ENCODE data around the gene AGTR1.

AGTR1 gene

DNA sequence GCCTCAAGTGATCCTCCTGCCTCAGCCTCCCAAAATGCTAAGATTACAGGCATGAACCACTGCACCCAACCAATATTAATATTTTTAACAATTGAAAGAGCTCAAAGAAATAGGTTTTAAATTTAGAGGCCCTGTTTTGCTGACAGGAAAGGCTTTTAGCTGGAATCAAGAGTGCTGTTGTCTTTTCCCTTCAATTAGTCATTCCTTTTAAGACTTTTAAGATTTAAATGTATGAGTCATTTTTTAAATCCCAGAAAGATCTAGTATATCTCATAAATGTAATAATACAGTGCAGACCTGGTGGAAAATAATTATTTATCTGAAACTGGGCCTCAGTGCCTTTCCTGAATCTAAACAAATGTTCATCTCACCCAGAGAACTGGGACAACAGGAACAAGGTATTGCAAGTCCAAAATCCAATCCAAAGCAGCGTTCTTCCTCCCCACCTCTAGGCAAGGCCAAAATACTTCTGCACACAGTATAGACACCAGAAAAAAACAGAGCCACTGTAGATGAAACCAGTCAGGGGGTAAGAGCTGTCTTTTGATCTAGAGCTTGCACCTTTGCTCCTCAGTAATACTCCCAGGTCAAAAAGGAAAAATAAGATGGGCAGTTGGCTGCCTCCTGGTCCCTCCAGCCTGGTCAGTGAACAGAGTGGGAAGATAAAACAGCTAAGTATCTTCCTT, 14.4 kb downstream of the AGTR1 start:
- no peak overlapping the region for H3K27ac ChIP-seq
- TF ChIP-seq, protein P1, sequence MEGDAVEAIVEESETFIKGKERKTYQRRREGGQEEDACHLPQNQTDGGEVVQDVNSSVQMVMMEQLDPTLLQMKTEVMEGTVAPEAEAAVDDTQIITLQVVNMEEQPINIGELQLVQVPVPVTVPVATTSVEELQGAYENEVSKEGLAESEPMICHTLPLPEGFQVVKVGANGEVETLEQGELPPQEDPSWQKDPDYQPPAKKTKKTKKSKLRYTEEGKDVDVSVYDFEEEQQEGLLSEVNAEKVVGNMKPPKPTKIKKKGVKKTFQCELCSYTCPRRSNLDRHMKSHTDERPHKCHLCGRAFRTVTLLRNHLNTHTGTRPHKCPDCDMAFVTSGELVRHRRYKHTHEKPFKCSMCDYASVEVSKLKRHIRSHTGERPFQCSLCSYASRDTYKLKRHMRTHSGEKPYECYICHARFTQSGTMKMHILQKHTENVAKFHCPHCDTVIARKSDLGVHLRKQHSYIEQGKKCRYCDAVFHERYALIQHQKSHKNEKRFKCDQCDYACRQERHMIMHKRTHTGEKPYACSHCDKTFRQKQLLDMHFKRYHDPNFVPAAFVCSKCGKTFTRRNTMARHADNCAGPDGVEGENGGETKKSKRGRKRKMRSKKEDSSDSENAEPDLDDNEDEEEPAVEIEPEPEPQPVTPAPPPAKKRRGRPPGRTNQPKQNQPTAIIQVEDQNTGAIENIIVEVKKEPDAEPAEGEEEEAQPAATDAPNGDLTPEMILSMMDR (IDR thresholded peaks at IDR 0.05; ENCODE audit: low read depth, low read length), result no peak
- no peak for DNase-seq

DNA sequence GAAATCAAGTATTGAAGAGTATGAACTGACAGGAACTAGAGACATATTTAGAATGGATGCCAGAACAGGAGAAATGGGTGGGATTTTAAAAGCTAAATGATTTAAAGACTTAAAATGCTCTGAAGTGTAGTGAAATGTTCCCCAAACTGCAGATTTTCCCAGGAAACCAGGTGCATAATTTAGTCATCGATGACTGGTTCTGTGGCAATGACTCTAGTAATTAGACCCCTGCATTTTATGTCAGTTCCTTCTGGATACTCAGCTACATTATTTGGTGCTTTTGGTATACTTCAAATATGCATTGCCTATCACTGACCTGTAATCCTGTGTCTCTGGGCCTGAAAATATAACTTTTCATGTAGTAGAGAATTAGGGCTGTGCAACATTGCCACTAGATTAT, 16.8 kb downstream of the AGTR1 start:
- Histone ChIP-seq H3K4me3 (ENCODE audit: low read depth, low read length) (no peak overlapping the region), H3K36me3 (no peaks in the 10 kb centered on the region), H3K27me3 (ENCODE audit: insufficient read depth, low read depth, severe bottlenecking) (no peaks in the 10 kb centered on the region), H3K27ac (no peak overlapping the region), H3K9me3 (ENCODE audit: severe bottlenecking) (no peaks in the 10 kb centered on the region)
- TF ChIP-seq, protein P1 (IDR thresholded peaks at IDR 0.05; ENCODE audit: low read depth, low read length), result no peak
- no peak for DNase-seq

More for the DNA sequence above, 14.4 kb downstream of the AGTR1 start:
- H3K4me3 ChIP-seq (ENCODE audit: low read depth, low read length), result no peak overlapping the region
- H3K9me3 ChIP-seq (ENCODE audit: severe bottlenecking), result no peaks in the 10 kb centered on the region
- H3K36me3 ChIP-seq, result no peaks in the 10 kb centered on the region
- no peaks in the 10 kb centered on the region for H3K27me3 ChIP-seq (ENCODE audit: insufficient read depth, low read depth, severe bottlenecking)

DNA sequence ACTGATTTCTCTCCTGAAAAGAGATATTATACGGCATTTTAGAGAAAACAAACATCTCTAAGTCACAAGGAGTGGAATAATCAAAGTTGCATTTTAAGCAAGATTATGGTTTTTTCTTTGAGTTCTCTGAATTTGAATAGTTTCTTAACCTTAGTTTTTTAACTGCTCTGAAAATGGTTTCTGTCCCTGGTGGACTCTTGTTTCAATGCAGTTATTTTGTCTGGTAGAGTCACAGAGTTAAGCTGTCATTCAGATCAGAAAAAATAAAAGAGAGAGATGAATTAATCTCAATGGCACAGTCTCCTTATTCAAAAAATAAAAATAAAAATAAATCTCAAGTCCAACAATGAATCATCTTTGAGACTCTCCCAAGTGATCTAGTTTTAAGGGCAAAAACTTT, 19.0 kb downstream of the AGTR1 start:
- no peak for DNase-seq
- Histone ChIP-seq H3K36me3 (no peaks in the 10 kb centered on the region), H3K27ac (no peak overlapping the region), H3K9me3 (ENCODE audit: severe bottlenecking) (no peaks in the 10 kb centered on the region), H3K27me3 (ENCODE audit: insufficient read depth, low read depth, severe bottlenecking) (no peaks in the 10 kb centered on the region), H3K4me3 (ENCODE audit: low read depth, low read length) (no peak overlapping the region)
- TF ChIP-seq, protein P1 (IDR thresholded peaks at IDR 0.05; ENCODE audit: low read depth, low read length), result no peak

DNA sequence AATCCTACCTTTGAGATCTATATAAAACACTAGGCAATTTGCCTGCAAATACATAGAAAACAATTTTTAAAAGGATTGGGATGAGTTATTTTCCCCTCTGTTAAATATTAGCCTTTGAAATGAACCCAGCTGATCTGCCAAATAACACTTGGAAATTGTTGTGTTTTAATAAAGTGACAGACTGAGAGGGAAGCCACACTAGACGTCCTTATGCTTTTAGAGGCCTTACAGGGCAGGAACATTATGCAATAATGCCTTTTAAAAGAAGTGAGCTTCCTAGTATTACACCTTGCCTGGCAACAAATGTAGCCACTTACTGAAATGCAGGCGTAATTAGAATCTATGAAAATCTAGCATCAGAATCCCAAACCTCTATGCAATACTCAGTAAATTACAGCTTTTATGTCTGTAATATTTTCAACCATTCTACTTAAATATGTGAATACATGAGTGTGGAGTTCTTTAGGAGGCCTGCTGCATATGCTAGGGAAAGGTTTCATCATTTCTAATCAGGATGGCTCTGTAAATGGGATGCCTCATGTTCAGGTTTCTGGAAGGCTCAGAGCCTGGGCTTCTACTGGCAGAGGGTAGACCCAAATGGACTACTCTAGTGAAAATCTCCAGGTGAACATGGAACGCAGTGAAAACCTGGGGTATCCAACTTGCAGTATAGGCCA, 20.3 kb downstream of the AGTR1 start:
- no peak overlapping the region for H3K27ac ChIP-seq
- TF ChIP-seq, protein P1 (IDR thresholded peaks at IDR 0.05; ENCODE audit: low read depth, low read length), result no peak
- DNase-seq, result no peak
- no peaks in the 10 kb centered on the region for H3K27me3 ChIP-seq (ENCODE audit: insufficient read depth, low read depth, severe bottlenecking)
- no peaks in the 10 kb centered on the region for H3K36me3 ChIP-seq
- H3K9me3 ChIP-seq (ENCODE audit: severe bottlenecking), result no peaks in the 10 kb centered on the region
- no peak overlapping the region for H3K4me3 ChIP-seq (ENCODE audit: low read depth, low read length)

DNA sequence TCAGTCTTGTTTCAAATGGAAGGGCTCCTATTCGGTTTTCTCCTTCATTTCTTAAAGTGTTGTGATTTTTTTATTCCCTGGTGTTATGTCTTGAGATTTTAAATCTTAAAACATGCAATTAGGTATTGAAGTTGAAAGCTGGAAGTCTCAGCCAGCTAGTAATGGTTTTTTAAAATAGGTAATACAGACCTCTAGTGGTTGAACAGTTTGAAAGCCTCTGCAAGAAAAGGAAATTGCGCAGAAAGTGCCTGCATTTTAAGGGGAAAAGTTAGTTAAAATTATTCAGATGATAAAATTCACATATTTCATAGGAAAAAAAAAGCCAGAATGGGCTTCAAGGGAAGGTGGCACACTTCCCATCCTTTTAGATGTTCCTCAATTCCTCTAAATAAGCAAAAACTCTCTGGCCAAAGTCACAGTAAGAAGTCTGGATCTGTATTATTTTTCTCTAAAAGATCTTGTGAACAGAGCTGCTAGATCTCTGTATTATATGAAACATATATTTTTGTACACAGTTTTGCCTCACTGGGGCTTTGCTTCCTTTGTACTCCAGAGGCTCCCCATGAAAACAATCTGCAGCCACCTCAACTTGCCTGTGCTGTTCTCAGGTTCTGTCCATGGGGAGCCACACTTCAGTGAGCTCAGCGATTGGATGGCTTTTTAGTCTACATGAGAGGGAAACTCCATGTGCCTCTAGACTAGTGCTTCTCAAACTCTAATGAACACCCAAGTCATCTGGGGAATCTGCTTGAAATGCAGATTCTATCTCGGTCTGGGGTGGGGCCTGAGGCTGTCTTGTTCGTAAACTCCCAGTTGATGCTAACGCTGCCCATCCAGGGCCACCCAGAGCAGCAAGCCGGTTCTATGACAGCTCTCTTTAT, 21.5 kb downstream of the AGTR1 start:
- Histone ChIP-seq H3K4me3 (ENCODE audit: low read depth, low read length) (no peak overlapping the region), H3K27me3 (ENCODE audit: insufficient read depth, low read depth, severe bottlenecking) (no peaks in the 10 kb centered on the region), H3K9me3 (ENCODE audit: severe bottlenecking) (no peaks in the 10 kb centered on the region), H3K27ac (no peak overlapping the region), H3K36me3 (no peaks in the 10 kb centered on the region)
- no peak for DNase-seq
- TF ChIP-seq, protein P1 (IDR thresholded peaks at IDR 0.05; ENCODE audit: low read depth, low read length), result no peak

Measured in WERI-Rb-1 (cell line).